ENCODE results near the gene SULT2A1.
"Not testable (repeated sequence)": the region's sequence is repeated elsewhere in the genome, so short reads cannot be mapped to it uniquely, and the experiment has no call there.

DNA sequence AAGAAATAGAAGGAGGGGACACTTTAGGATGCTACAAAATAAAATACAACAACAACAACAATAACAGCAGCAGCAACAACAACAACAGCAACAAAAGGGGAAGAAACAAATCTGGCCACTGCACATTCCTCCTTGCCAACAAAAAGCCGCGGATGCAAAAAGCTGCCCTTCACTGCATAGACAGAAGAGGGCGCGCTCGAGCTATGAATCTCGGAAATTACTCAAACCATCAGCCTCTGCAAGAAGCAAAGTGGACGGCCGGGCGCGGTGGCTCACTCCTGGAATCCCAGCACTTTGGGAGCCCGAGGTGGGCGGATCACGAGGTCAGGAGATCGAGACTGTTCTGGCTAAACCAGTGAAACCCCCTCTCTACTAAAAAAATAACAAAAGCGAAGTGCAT, 34.0 kb upstream of the SULT2A1 start:
- TF ChIP-seq CTCF (IDR thresholded peaks at IDR 0.05): peak; percentile 21 to 90 (median 36)
- not testable (repeated sequence) for TF ChIP-seq POLR2A (IDR thresholded peaks at IDR 0.05)
